NCI-H69 (cell line): ENCODE data around the gene TRMT1L.
"Not testable (repeated sequence)": the region's sequence is repeated elsewhere in the genome, so short reads cannot be mapped to it uniquely, and the experiment has no call there.

Source experiments
- DNase-seq: peaks from one replicate; lab custom pipeline; 2025; lab: John Stamatoyannopoulos, UW

Gene TRMT1L, protein sequence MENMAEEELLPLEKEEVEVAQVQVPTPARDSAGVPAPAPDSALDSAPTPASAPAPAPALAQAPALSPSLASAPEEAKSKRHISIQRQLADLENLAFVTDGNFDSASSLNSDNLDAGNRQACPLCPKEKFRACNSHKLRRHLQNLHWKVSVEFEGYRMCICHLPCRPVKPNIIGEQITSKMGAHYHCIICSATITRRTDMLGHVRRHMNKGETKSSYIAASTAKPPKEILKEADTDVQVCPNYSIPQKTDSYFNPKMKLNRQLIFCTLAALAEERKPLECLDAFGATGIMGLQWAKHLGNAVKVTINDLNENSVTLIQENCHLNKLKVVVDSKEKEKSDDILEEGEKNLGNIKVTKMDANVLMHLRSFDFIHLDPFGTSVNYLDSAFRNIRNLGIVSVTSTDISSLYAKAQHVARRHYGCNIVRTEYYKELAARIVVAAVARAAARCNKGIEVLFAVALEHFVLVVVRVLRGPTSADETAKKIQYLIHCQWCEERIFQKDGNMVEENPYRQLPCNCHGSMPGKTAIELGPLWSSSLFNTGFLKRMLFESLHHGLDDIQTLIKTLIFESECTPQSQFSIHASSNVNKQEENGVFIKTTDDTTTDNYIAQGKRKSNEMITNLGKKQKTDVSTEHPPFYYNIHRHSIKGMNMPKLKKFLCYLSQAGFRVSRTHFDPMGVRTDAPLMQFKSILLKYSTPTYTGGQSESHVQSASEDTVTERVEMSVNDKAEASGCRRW

DNA sequence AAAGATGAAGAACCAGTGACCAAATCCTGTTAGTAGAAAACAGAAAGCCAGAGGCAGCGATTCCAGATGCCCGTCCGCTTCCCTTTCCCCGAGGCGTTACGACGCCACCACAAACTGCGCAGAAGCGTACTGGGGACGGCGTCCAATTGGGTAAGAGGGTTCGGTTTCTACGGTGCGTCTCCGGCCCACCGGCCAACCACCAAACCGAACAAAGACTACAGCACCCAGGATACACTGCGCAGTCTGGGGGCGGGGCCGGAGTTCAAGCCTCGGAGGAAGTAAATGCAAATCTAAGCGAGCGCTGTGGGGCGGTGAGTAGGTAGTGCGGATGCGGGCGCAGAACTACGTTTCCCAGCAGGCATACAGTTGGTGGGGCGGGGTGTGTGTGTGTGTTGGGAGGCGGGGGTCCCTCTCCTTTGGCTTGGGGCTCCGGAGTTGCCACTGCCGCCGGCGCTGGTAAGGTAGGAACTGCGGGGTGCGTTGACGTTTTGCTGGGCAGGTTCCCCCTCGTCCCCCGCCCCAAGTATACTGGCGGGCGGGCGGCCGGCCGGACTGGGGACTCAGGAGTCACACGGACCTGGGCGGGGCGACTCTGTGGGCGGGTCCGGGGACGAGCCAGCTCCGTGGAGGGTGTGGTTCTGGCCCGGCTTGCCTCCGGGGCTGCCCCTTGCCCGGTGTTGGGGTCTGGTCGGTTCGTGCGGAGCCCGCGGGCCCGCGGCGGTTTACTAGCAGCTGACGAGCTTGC is at the start of gene TRMT1L, which contains the start of gene SWT1:
Gene TRMT1L (minus strand): TSS at position 100 of the 745 bp plus-strand sequence. CDS start 241 bp downstream, outside the sequence.
Gene SWT1 (plus strand): TSS at position 314 of the 745 bp plus-strand sequence. CDS start 3,675 bp downstream, outside the sequence.
- DNase-seq: peak; percentile 100

DNA sequence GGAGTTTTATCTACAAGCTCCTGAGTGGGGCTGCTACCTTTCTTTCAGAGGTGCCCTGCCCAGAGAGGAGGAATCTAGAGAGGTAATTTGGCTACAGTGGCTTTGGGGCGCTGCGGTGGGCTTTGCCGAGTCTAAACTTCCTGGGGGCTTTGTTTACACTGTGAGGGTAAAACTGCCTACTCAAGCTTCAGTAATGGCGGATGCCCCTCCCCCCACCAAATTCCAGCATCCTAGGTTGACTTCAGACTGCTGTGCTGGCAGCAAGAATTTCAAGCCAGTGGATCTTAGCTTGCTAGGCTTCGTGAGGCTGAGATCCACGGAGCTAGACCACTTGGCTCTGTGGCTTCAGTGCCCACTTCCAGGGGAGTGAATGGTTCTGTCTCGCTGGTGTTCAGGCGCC is 44.1 kb upstream of the TRMT1L start:
- no peak for DNase-seq

DNA sequence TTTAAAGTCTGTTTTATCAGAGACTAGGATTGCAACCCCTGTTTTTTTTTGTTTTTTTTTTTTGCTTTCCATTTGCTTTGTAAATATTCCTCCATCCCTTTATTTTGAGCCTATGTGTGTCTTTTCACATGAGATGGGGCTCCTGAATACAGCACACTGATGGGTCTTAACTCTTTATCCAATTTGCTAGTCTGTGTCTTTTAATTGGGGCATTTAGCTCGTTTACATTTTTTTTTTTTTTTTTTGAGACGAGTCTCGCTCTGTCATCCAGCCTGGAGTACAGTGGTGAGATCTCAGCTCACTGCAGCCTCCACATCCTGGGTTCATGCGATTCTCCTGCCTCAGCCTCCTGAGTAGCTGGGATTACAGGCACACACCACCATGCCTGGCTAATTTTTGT is 42.0 kb upstream of the TRMT1L start:
- DNase-seq: not testable (repeated sequence)

DNA sequence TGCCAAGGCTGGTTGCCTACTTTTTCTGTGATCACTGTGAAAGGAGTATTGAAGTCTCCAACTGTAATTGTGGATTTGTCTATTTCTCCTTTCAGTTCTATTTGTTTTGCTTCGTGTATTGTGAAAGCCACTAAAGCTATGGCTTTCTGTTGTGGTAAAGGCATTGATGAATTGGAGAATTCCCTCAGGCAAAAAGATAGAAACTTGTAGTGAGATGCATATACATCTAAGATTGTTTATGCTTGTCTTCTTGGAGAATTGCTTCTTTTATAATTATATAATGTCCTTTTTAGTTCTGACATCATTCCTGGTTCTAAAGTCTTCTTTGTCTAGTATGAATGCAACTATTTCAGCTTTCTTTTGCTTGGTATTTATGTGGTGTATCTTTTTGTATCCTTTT is 37.0 kb upstream of the TRMT1L start:
- no peak for DNase-seq

DNA sequence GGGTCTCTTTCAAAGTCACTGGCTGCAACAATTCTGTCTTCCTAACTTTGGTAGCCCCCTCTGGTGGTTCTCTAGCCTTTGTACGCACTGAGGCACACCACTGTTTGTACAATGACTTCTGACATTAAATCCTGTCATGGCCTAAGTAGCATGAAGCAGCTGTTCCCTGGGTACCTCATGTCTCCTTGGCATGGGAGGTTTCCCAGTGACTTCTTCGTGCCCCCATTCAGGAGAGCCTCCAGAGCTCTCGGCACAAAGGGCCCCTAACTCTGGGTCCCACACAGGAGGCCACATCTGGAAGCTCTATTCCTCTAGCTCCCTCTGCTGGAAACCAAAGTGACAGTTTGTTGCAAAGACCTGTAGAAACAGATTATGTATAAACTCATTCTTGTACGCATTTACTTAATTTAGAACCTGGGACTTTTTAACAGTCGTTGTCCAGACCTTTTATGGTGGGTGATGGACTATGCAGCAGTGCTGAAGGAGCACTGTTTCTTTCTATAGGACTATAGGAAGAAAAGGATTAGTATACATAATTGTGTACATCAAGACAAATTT is 13.6 kb upstream of the TRMT1L start:
- peak; percentile 88 for DNase-seq

DNA sequence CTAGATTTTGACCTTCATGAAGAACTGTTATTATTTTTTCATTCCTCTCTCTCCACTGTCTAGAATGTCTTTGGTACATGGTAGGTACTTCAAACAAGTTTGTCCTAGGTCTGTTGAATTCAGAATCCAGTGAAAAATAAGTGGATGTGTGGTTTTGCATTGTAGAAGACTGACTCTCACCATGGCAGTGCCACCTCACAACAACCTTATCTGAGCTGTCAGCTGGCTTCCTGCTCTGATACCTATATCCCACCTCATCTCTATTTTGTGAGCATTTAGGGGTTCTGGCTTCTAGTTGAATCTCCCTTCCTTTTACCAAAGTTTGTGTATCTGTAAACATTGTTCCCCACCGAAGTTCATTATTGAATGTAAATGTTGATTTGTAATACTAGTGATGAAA is 9.4 kb upstream of the TRMT1L start:
- no peak for DNase-seq

DNA sequence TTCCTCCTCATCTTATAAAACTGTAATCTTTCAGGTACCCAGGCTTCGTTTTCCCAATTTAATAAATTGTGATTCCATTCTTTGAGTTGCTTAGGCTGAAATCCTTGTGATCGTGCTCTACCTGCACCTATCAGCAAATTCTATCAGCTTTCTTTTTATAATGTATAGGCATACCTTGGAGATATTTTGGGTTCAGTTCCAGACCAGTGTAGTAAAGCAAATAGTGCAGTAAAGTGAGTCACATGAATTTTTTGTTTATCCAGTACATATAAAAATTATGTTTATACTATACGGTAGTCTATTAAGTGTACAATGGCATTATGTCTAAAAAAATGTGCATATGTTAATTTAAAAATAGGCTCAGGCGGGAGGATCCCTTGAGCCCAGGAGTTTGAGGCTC is 5.7 kb upstream of the TRMT1L start:
- DNase-seq: no peak

DNA sequence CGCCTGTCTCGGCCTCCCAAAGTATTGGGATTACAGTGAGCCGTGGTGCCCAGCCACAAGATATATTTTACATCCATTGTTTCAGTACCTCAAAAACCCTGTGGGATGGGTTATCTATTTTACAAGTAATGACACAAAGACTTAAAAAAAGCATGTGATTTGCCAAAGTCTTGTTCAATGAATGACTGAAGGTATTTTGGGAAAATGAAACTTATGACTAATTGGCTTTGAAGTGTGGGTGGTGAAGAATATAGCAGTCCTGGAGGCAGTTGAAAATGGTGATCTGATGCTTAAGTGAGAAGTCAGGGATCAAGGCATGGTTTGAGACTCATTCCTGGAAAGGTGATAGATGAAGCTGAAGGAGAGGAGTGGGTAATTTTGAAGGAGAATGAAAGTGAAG is 3.2 kb upstream of the TRMT1L start:
- DNase-seq: no peak

DNA sequence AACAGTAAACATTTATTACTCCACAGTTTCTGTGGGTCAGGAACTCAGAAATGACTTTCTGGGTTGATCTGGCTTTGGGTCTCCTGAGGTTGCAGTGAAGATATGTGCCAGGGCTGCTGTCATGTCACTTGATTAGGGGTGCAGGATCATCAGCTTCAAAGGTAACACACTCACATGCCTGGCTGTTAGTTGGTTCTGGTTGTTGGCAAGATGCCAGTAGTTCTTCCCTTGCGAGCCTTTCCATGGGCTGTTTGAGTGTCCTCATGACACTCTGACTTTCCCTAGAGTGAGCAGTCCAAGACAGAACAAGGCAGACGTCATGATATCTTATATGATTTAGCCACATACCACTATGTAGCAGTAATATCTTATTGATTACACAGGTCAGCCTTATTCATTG is 2.0 kb upstream of the TRMT1L start:
- peak; percentile 43 for DNase-seq

DNA sequence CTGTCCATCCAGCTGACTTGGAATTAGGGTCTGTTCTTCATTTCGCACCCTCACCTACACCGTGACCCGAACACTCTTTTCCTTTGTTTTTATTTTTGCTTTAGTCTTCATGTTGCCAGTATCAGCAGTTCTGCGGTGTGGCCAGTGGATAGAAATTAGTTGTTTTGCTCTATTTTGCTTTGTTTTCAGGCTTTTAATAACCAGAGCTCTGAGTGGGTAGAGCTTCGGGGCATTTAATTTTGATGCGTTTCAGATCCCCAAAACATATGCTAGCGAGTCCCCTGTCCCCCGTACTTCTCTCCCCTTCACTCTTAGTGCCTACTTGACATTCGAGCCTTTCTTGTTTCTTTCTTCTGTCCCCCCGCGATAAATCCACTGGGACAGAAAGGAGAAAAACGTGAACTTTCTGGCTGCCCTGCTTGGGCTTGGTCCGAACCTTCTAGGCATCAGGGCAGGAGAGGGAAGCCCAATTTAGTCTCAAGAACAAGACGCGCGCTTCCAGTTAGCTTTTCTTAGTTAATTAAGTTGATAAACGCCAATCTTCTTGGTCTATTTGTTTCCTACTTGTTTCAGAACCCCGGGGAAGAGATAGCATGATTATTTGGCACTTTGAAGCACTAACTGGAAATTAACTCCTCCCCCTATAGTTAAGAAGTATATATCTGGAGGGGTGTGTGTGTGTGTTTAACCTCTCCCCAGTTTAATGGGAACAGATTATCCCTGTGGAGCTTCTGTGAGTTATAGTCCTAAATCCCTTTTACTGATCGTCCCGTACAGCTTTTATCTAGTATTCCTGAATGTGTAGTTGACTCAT is 1.1 kb upstream of the TRMT1L start:
- peak; percentile 68 for DNase-seq

DNA sequence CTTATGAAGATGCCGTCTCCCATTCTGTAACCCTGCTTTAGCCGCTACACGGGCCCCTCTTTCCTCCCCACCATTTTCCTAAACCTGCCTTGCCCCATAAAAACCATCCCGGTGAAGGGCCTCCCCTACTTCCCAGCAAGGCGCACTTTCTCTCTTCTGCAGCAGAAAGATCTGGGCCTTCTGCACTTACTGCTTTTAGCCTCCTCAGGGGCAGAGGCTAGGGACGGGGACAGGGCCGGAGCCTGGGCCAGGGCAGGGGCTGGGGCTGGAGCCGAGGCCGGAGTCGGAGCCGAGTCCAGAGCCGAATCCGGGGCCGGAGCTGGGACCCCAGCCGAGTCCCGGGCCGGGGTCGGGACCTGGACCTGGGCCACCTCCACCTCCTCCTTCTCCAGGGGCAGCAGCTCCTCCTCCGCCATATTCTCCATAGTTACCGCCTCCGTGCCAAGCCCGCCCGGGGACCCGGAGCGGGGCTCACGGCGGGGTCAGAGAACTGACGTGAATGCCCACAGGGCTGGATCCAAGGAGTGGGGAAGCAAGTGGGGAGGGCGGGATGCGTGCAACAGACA is 382 bp downstream of the TRMT1L start:
- no peak for DNase-seq

DNA sequence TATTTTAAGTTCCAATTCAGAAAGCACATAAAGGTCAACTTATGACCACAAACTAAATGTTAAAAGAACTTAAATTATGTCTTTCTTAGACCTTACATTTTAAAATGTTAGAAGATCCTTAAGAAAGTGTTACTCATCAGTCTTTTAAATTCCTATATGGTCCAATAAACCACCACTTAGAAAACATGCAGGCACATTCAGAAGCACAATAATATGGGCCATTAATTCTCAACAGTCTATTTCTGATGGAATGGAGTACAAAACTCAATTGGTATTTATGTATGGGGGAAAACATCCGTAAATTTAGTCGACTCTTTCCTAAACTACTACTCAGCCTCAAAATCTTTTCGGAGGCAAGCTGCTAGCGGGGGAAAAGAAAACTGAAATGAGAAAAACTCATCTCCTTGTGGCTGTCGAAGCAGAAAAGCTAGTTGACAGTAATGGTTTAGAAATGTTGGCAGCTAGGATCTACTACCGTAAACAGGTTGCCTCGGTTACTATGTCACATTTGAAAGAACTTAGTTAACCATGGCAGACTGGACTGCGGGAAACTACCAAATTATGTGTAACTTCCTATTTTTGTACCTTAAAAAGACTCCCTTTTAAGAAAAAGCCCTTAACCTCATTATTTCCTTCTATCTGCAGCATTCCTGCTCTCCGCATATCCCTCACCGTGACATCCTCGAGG is 1.0 kb downstream of the TRMT1L start:
- DNase-seq: peak; percentile 54

DNA sequence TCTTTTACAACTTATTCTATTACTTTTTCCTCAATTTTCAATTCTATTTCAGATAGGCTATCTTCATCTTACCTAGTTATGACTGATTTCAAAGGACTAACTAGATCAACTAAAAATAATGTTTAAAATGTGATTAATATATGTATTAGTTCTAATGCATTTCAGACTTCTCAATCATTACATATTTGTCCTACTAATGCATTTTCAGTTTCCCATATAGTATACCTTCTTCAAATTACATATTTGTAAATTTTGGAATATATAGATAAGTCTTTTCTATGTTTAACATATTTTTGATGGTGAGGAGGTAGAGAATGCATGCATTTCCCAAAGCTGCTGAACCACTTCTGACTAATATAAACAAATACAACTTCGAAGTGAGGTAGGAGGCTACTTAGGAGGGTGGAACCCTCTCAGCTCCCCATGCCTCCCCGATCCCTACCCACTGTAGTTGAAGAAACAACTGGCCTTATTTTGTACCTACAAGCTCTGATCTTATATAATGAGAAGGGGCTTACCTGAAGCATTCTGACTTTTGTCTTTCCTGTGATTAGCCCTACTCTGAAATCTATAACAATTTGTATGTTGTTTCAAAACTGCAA is 1.7 kb downstream of the TRMT1L start:
- DNase-seq: no peak

DNA sequence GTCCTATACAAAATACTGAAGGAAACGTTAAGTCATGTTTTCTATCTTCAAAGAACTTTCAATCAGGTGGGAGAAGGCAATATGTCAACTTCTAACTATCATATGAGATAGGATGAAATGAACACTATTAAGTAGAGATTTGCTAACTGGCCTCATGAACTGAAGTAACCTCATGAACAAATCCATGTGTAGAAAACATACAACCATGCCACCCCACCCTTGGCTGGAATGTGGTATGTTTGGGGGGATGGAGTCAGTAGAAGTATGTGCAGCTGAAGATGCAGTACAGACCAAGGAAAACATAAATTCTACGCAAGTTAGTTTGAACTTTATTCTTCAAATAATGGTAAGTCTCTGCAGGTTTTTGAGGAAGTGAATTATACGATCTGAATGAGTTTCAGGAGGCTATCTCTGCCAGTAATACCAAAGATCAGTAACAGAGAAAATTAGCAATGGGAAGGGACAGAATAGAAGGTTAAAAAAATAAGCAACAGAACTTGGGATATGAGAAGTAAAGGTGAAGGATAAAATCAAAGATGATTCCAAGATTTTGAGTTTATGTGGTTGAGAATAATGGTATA is 4.5 kb downstream of the TRMT1L start:
- no peak for DNase-seq

DNA sequence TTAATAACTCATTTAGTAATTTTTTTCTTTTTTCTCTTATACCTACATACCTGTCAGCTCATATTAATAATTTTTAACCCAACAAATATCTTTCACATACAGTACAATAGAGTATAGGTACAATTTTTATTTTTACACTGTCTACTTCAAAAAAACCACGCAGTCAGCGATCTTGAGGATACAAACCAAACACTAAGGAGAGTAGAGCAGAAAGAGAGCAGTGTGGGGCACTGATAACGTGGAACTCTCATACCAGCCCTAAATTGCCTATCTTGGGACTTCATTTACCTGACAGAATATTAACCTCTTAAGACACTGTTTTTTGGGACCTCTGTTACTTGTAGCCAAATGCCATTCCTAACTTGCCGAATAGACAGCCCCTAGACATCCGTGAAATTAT is 5.5 kb downstream of the TRMT1L start:
- no peak for DNase-seq

DNA sequence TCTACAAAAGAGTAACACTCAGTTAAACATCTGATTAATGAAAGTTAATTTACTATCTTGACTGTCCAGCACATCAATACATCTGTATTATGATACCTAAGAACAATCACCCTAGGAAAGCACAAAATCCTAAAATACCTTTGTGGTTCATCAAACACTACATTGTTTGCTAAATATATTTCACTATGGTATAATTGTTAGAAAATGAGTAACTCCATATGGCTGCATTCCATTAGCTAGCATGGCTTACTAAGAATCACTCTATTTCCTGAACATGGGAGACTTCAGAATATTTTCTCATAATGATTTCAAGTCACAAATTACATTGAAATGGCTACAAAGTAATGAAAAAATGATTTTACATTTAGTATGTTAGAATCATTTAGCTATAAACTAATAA is 12.5 kb downstream of the TRMT1L start:
- DNase-seq: peak; percentile 22

DNA sequence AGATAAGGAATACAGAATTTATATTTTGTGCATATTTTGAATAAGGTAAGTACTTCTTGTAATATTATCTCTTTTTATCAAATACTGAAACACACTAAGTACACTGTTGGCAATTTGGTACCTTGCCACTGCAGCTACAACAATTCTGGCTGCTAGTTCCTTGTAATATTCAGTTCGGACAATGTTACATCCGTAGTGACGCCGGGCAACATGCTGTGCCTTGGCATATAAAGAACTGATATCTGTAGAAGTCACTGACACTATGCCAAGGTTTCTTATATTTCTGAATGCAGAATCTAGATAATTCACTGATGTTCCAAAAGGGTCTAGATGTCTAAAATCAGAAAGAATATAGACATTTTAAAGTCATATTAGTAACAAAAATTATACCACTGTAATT is 17.5 kb downstream of the TRMT1L start:
- no peak for DNase-seq

DNA sequence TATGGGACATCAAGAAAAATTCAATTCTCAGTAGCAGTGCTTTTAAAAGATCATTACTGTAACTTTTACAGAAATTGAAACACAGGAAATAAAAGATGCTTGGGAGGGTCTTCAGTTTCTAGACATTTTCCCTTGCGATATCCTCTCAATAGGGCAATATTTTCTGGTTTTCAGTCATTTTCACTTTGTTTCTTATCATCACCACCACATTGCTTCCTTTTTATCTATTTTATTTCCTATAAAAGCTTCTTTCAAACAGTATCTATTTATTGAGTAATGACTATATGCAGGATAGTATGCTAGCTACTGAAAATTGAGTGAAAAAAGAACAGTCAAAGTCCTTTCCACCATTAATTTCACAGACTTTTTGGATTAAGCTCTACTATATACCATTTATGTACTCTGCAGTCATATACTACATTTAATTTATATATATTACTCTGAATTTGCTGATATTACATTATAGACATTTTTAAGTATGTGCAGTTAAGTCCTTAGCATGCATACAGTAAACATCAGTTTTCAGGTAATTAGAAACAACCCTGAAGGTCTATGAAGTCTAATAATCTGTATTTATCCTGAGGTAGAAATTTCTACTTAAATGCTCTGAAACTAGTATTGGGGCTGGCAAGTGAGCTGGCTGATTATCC is 18.7 kb downstream of the TRMT1L start:
- no peak for DNase-seq

DNA sequence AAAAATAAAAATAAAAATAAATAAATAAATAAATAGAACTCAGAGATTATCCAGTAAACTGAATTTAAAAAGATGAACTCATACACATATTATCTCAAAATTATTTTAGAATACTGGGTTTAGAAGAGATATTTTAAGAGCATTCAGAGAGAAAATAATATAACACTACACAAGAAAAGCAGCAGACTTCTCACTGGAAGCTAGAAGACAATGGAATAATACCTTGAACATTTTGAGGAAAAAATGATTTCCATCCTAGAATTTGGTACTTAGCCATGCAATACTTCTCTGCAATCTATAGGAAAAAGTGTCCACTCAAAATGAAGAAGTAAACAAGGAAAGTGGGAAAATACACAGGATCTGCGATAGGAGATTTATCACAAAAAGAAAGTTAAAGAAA is 24.2 kb downstream of the TRMT1L start:
- no peak for DNase-seq
